Neural progenitor cell (in vitro differentiated cells): Measurements from ENCODE around the gene S100A16. TPM values are rescaled to one million over a fixed set of nuclear protein-coding genes. Genes with fewer than 3 reads are reported as not detected.

ENCODE experiments used
- DNase-seq: peaks from one replicate; pipeline ENCODE4 v3.0.0-alpha.2; 2016; ENCODE audit warnings: low spot score
- H2AFZ ChIP-seq: fragments of 200-600 bp; sonication (generic); replicated peaks from 2 replicates; pipeline ENCODE4 v1.6.1; 2016; ENCODE audit warnings: antibody characterized with exemption
- H3F3A ChIP-seq: fragments of 200-600 bp; sonication (generic); 2 replicates; pipeline ENCODE4 v1.6.1; 2016; ENCODE audit warnings: antibody characterized with exemption, low read depth
- H3K27ac ChIP-seq: fragments of 200-600 bp; sonication (generic); 2 replicates; pipeline ENCODE4 v1.5.1; 2016; ENCODE audit warnings: mild to moderate bottlenecking
- H3K27me3 ChIP-seq: fragments of 200-600 bp; sonication (generic); 2 replicates; pipeline ENCODE4 v1.6.1; 2016; ENCODE audit warnings: mild to moderate bottlenecking, moderate library complexity
- H3K36me3 ChIP-seq: fragments of 200-600 bp; sonication (generic); 2 replicates; pipeline ENCODE4 v1.5.1; 2016
- H3K4me1 ChIP-seq: fragments of 200-600 bp; sonication (generic); 2 replicates; pipeline ENCODE4 v1.6.1; 2016; ENCODE audit warnings: mixed run types
- H3K4me2 ChIP-seq: fragments of 200-600 bp; sonication (generic); 2 replicates; pipeline ENCODE4 v1.6.1; 2016
- H3K4me3 ChIP-seq: fragments of 200-600 bp; sonication (generic); 2 replicates; pipeline ENCODE4 v1.5.1; 2016
- H3K79me2 ChIP-seq: fragments of 200-600 bp; sonication (generic); 2 replicates; pipeline ENCODE4 v1.6.1; 2016; ENCODE audit warnings: low read depth
- H3K9ac ChIP-seq: fragments of 200-600 bp; sonication (generic); 2 replicates; pipeline ENCODE4 v1.6.1; 2016
- H3K9me3 ChIP-seq: fragments of 200-600 bp; sonication (generic); 2 replicates; pipeline ENCODE4 v1.5.1; 2016; ENCODE audit warnings: low read depth
- H4K20me1 ChIP-seq: fragments of 200-600 bp; sonication (generic); 2 replicates; pipeline ENCODE4 v1.6.1; 2016; ENCODE audit warnings: low read depth
- H3K27ac Mint-ChIP-seq: 3 replicates; pipeline ENCODE4 v1.8.0; 2021; ENCODE audit warnings: mixed read lengths
- H3K27me3 Mint-ChIP-seq: 2 replicates; pipeline ENCODE4 v1.8.0; 2022; ENCODE audit warnings: low read depth, mild to moderate bottlenecking, inconsistent platforms, moderate library complexity, mixed read lengths; ENCODE audit not compliant: insufficient read depth
- H3K36me3 Mint-ChIP-seq: 3 replicates; pipeline ENCODE4 v1.8.0; 2021; ENCODE audit warnings: mixed read lengths
- H3K4me1 Mint-ChIP-seq: 3 replicates; pipeline ENCODE4 v1.8.0; 2021; ENCODE audit warnings: mixed read lengths
- H3K4me3 Mint-ChIP-seq: 3 replicates; pipeline ENCODE4 v1.8.0; 2021; ENCODE audit warnings: mild to moderate bottlenecking, moderate library complexity, mixed read lengths
- H3K9me3 Mint-ChIP-seq: 3 replicates; pipeline ENCODE4 v1.8.0; 2020; ENCODE audit warnings: mixed read lengths
- EZH2 ChIP-seq: fragments of 200-600 bp; sonication (generic); IDR thresholded peaks from 2 replicates; pipeline ENCODE4 v1.6.1; 2017; ENCODE audit warnings: antibody characterized with exemption, mild to moderate bottlenecking, moderate library complexity
- EZH2phosphoT487 ChIP-seq: fragments of 200-600 bp; sonication (generic); IDR thresholded peaks from 2 replicates; pipeline ENCODE4 v1.6.1; 2017; ENCODE audit warnings: antibody characterized with exemption
- total RNA-seq: library from RNA; depleted of rRNA; stranded (reverse); fragments of >200 nt; gene quantifications from 2 replicates; pipeline ENCODE4 v1.2.3, GENCODE V29; 2015; ENCODE audit warnings: low replicate concordance
- TF ChIP-seq, protein P1 (sequence below): fragments of 200-600 bp; sonication (generic); IDR thresholded peaks from 2 replicates; pipeline ENCODE4 v1.5.1; 2017; ENCODE audit warnings: antibody characterized with exemption, mild to moderate bottlenecking

Gene S100A16
- total RNA-seq, 1 donor from 2014 or later = 13.1 TPM

DNA sequence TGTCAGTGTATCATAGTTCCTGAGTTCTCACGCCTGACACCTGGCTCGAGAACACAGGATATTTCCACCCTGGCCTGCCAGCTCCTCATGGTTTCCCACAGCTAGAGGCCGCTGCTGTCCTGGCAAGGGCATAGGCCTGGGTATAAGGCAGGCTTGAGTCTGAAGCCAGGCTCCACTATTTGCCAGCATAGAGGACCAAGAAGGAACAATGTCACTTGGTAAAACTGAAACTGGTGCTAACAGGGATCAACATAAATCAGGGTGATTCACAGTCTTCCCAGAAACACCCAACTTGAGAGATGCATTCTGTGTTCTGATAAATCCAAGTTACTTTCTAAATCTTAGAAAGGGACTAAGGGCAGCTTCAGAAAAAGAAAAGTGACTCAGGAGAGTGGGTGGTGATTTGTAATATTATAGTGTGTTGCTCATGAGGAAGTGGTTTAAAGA, 40.3 kb downstream of the S100A16 start:
- Histone ChIP-seq H2AFZ (no peak overlapping the region), H3K27ac (no peak overlapping the region), H3K4me3 (no peak overlapping the region), H3K79me2 (no peaks in the 10 kb centered on the region), H3K9ac (no peak overlapping the region), H3K4me1 (peaks cover 11% of the 10 kb centered on the region), H3K36me3 (no peaks in the 10 kb centered on the region), H3K4me2 (no peak overlapping the region), H3K27me3 (no peaks in the 10 kb centered on the region), H4K20me1 (no peaks in the 10 kb centered on the region), H3F3A (peaks cover 3% of the 10 kb centered on the region), H3K9me3 (no peaks in the 10 kb centered on the region)
- DNase-seq = peak; percentile 71
- TF ChIP-seq, protein P1, sequence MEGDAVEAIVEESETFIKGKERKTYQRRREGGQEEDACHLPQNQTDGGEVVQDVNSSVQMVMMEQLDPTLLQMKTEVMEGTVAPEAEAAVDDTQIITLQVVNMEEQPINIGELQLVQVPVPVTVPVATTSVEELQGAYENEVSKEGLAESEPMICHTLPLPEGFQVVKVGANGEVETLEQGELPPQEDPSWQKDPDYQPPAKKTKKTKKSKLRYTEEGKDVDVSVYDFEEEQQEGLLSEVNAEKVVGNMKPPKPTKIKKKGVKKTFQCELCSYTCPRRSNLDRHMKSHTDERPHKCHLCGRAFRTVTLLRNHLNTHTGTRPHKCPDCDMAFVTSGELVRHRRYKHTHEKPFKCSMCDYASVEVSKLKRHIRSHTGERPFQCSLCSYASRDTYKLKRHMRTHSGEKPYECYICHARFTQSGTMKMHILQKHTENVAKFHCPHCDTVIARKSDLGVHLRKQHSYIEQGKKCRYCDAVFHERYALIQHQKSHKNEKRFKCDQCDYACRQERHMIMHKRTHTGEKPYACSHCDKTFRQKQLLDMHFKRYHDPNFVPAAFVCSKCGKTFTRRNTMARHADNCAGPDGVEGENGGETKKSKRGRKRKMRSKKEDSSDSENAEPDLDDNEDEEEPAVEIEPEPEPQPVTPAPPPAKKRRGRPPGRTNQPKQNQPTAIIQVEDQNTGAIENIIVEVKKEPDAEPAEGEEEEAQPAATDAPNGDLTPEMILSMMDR = peak; percentile 70
- no peak for TF ChIP-seq EZH2phosphoT487
- Mint-ChIP-seq H3K4me3 (no peak overlapping the region), H3K27me3 (peaks cover 9% of the 10 kb centered on the region), H3K4me1 (peaks cover 30% of the 10 kb centered on the region), H3K27ac (no peak overlapping the region), H3K36me3 (no peaks in the 10 kb centered on the region), H3K9me3 (peaks cover 7% of the 10 kb centered on the region)

DNA sequence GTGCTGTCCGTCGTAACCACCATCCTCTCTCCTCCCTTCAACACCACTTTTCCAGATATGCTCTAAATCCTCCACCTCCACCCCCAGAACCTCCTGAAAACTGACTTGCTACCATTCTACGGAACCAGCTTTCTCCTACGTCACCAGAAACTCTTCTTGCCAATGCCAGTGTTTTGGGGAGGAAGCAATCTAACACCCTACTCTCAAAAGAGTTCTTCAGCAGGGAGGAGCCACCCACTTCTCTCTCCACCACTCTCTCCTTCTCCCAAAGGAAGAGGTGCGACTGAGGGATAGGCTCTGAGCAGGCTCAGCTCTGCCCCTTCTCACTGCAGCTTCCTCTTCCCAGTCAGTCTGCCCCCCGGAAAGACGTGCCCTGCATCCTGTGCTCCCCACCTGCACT, 41.2 kb downstream of the S100A16 start:
- Histone ChIP-seq H3K9ac (no peak overlapping the region), H3K27me3 (no peaks in the 10 kb centered on the region), H3K4me3 (no peak overlapping the region), H2AFZ (no peak overlapping the region), H3F3A (peaks cover 3% of the 10 kb centered on the region), H3K9me3 (no peaks in the 10 kb centered on the region), H3K79me2 (no peaks in the 10 kb centered on the region), H3K27ac (no peak overlapping the region), H3K4me1 (peaks cover 12% of the 10 kb centered on the region), H3K36me3 (no peaks in the 10 kb centered on the region), H4K20me1 (no peaks in the 10 kb centered on the region), H3K4me2 (no peak overlapping the region)
- H3K4me3 Mint-ChIP-seq = peak overlapping the region; percentile 6
- peaks cover 11% of the 10 kb centered on the region for H3K27me3 Mint-ChIP-seq
- DNase-seq = no peak
- peak overlapping the region; percentile 7 for H3K27ac Mint-ChIP-seq
- peaks cover 7% of the 10 kb centered on the region for H3K9me3 Mint-ChIP-seq
- peaks cover 36% of the 10 kb centered on the region for H3K4me1 Mint-ChIP-seq
- no peaks in the 10 kb centered on the region for H3K36me3 Mint-ChIP-seq
- TF ChIP-seq EZH2 (no peak), EZH2phosphoT487 (no peak)
- TF ChIP-seq, protein P1 = no peak

DNA sequence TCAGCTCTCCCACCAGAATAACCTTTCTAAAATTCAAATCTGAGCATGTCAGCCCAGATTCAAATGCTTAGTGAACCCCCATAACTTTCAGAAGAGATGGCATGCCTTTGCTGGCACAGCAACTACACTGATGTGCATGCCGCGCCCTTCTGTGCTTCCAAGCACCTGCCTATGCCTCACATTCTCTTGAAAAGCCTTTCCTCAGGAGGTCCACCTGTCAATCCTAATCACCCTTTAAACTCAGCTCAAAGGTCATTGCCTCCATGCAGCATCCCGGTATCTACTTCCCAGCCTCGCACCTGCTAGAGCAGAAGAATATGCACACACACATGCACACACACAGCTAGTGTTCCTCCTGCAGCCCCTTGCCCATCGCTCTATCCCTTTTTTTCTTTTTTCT, 42.1 kb downstream of the S100A16 start:
- H3K79me2 ChIP-seq = no peaks in the 10 kb centered on the region
- H2AFZ ChIP-seq = no peak overlapping the region
- no peaks in the 10 kb centered on the region for H3K36me3 ChIP-seq
- H3K4me2 ChIP-seq = no peak overlapping the region
- Mint-ChIP-seq H3K36me3 (no peaks in the 10 kb centered on the region), H3K9me3 (peaks cover 7% of the 10 kb centered on the region), H3K4me1 (peaks cover 43% of the 10 kb centered on the region), H3K27me3 (peaks cover 12% of the 10 kb centered on the region), H3K27ac (peak overlapping the region; percentile 65), H3K4me3 (peak overlapping the region; percentile 39)
- H3K4me1 ChIP-seq = peaks cover 17% of the 10 kb centered on the region
- no peak overlapping the region for H3K4me3 ChIP-seq
- no peak overlapping the region for H3K9ac ChIP-seq
- no peak overlapping the region for H3K27ac ChIP-seq
- no peaks in the 10 kb centered on the region for H3K9me3 ChIP-seq
- no peaks in the 10 kb centered on the region for H4K20me1 ChIP-seq
- no peaks in the 10 kb centered on the region for H3K27me3 ChIP-seq
- no peak for DNase-seq
- peaks cover under 1% of the 10 kb centered on the region for H3F3A ChIP-seq
- TF ChIP-seq, protein P1 = no peak
- TF ChIP-seq EZH2phosphoT487 (no peak), EZH2 (no peak)
